K562 (cell line): ENCODE data around the gene CCDC71L. TPM values are rescaled to one million over a fixed set of nuclear protein-coding genes. Genes with fewer than 3 reads are reported as not detected.

Experiments used
- CREM ChIP-seq: IDR thresholded peaks from 2 replicates; pipeline ENCODE4 v1.6.1; 2014; ENCODE audit warnings: antibody characterized with exemption, low read depth
- GTF2A2 ChIP-seq: IDR thresholded peaks from 2 replicates; pipeline ENCODE4 v1.6.1; 2016; ENCODE audit warnings: mild to moderate bottlenecking, missing genetic modification characterization, missing compliant biosample characterization
- HMG20B ChIP-seq: fragments of 250-450 bp; sonication (Bioruptor Pico); IDR thresholded peaks from 2 replicates; pipeline ENCODE4 v1.5.0; 2021; ENCODE audit warnings: mild to moderate bottlenecking
- KHSRP ChIP-seq: fragments of 450-650 bp; IDR thresholded peaks from 2 replicates; pipeline ENCODE4 v1.6.1; 2017
- MLX ChIP-seq, 2 experiments: fragments of 450-650 bp in 1 of 2; sonication (generic) in 1 of 2; formaldehyde crosslinking; conservative IDR thresholded peaks; 2 replicates each; pipeline versions ENCODE4 v1.4.0 to v1.8.1; 2020 to 2022; ENCODE audit warnings: mild to moderate bottlenecking in 1 of 2, missing genetic modification reagents in 1 of 2
- NFATC3 ChIP-seq: fragments of 450-650 bp; IDR thresholded peaks from 2 replicates; pipeline ENCODE4 v1.6.1; 2017; ENCODE audit warnings: mild to moderate bottlenecking
- PBX2 ChIP-seq, 2 experiments: IDR thresholded peaks in 1 of 2; conservative IDR thresholded peaks in 1 of 2; 2 replicates each; pipeline ENCODE4 v1.6.1; 2016; ENCODE audit warnings: low read depth in 2 of 2, mild to moderate bottlenecking in 1 of 2, missing compliant biosample characterization in 1 of 2, missing genetic modification characterization in 1 of 2, moderate library complexity in 1 of 2
- POLR2AphosphoS2 ChIP-seq: IDR thresholded peaks from 2 replicates; pipeline ENCODE4 v1.6.1; 2012; ENCODE audit warnings: low read length, improper control_type of control experiment
- RCOR1 ChIP-seq, 2 experiments: IDR thresholded peaks; 2 replicates each; pipeline ENCODE4 v1.6.1; 2012; ENCODE audit warnings: low read depth in 2 of 2, low read length in 2 of 2, borderline replicate concordance in 1 of 2, improper control_type of control experiment in 1 of 2
- REST ChIP-seq, 2 experiments: fragments of 450-650 bp; formaldehyde crosslinking in 1 of 2; IDR thresholded peaks; 2 replicates each; pipeline versions ENCODE4 v1.4.0 to v1.6.1; 2014 to 2020; ENCODE audit warnings: mild to moderate bottlenecking in 2 of 2, borderline replicate concordance in 1 of 2, low read depth in 1 of 2
- SAFB ChIP-seq: fragments of 200-400 bp; formaldehyde crosslinking; IDR thresholded peaks from 2 replicates; pipeline ENCODE4 v1.6.1; 2017; ENCODE audit warnings: low read depth, low read length, borderline replicate concordance
- TEAD2 ChIP-seq: fragments of 450-650 bp; IDR thresholded peaks from 2 replicates; pipeline ENCODE4 v1.6.1; 2016; ENCODE audit warnings: missing genetic modification characterization, control low read depth, missing compliant biosample characterization
- ZNF551 ChIP-seq: fragments of 250-450 bp; sonication (Bioruptor Pico); IDR thresholded peaks from 2 replicates; pipeline ENCODE4 v1.5.0; 2021; ENCODE audit warnings: mild to moderate bottlenecking, moderate library complexity
- ZNF785 ChIP-seq: fragments of 250-450 bp; sonication (Bioruptor Pico); IDR thresholded peaks from 2 replicates; pipeline ENCODE4 v1.4.0; 2020; ENCODE audit warnings: mild to moderate bottlenecking
- ZZZ3 ChIP-seq: fragments of 450-650 bp; IDR thresholded peaks from 2 replicates; pipeline ENCODE4 v1.6.1; 2016; ENCODE audit warnings: antibody characterized with exemption, mild to moderate bottlenecking, moderate library complexity
- polyA plus RNA-seq, 8 experiments: library from polyadenylated mRNA; depleted of rRNA in 4 of 8; stranded (reverse) in 5 of 8; unstranded in 3 of 8; fragments of >200 nt; fragmentation: Nextera tagmentation in 2 of 8; fragmentation: Illumina TruSeq in 1 of 8; extraction: Ambion mirVana in 2 of 8; extraction: Trizol in 1 of 8; gene quantifications; 2 replicates each; pipeline versions ENCODE4 v1.2.1 to v1.2.3, GENCODE V29; 2011 to 2014; ENCODE audit warnings: inconsistent platforms in 1 of 8, missing spikeins in 1 of 8
- total RNA-seq, 7 experiments: library from RNA; depleted of rRNA in 6 of 7; stranded (reverse); fragments of >200 nt in 6 of 7; fragmentation: Illumina TruSeq in 2 of 7; extraction: Trizol in 2 of 7; gene quantifications; 2 replicates each; pipeline versions ENCODE4 v1.2.1 to v1.2.3, GENCODE V29; 2011 to 2021; ENCODE audit warnings: low replicate concordance in 1 of 7

Gene CCDC71L
- total and polyA plus RNA-seq, 9 of the 15 experiments (the other 6 are each of a cell fraction or from before 2014, with no cell fraction given): 5.7 to 108 (median 25.4) TPM

- TF ChIP-seq REST (IDR thresholded peaks at IDR 0.05; ENCODE audit: borderline replicate concordance): peak; percentile 27; the same call in 1 of the 2 replicates
- no peak for TF ChIP-seq REST (CRISPR knock-in tag; IDR thresholded peaks at IDR 0.05; ENCODE audit: low read depth)
- TF ChIP-seq HMG20B: 0 out of 2 replicates have a peak, but pooled peaks have one; percentile 35
- no peak for TF ChIP-seq SAFB
- TF ChIP-seq ZZZ3: no peak
- TF ChIP-seq ZNF551: no peak
- no peak for TF ChIP-seq TEAD2 (tag)
- 0 out of 2 replicates have a peak, but pooled peaks have one; percentile 21 for TF ChIP-seq KHSRP
- peak; percentile 60 to 96; a peak in 3 of 4 replicates for TF ChIP-seq RCOR1 (IDR thresholded peaks at IDR 0.05; ENCODE audit: borderline replicate concordance in 1 of 2, low read depth in 2 of 2, low read length in 2 of 2)
- peak; percentile 60; the same call in 1 of the 2 replicates for TF ChIP-seq NFATC3
- TF ChIP-seq CREM: peak; percentile 81
- no peak for TF ChIP-seq ZNF785 (CRISPR knock-in tag)
- no peak for TF ChIP-seq PBX2 (CRISPR knock-in tag; IDR thresholded peaks at IDR 0.05; ENCODE audit: low read depth)
- TF ChIP-seq PBX2 (tag; conservative IDR thresholded peaks at IDR 0.05; ENCODE audit: low read depth): 0 out of 2 replicates have a peak, but pooled peaks have one; percentile 39
- TF ChIP-seq GTF2A2 (tag): no peak
- no peak for TF ChIP-seq POLR2AphosphoS2
- TF ChIP-seq MLX (CRISPR knock-in tag; conservative IDR thresholded peaks at IDR 0.05): no peak
Measured at GRCh38 chr7:106615808-106616707, 44.9 kb downstream of the CCDC71L start (continued).
